Ramos (cell line): ENCODE measurements around the gene CSPG4.

Experiments
- in situ Hi-C: fragments of 300-500 bp; cut with MboI; formaldehyde crosslinking; loops from one replicate; pipeline ENCODE4 v1.14.3; 2022; ENCODE audit warnings: low sequenced_read_pairs; ENCODE audit not compliant: unreplicated experiment

Gene CSPG4

GRCh38 chr15:75675579-75676404 is 36.9 kb downstream of the CSPG4 start:
- in situ Hi-C loops: no loop called here

GRCh38 chr15:75674366-75674765 is 38.3 kb downstream of the CSPG4 start:
- in situ Hi-C loops: no loop called here

GRCh38 chr15:75673426-75674235 is 39.0 kb downstream of the CSPG4 start:
- in situ Hi-C loops: no loop called here

GRCh38 chr15:75672646-75673425 is 39.8 kb downstream of the CSPG4 start:
- in situ Hi-C loops: no loop called here

- in situ Hi-C loops: no loop called here
Measured at GRCh38 chr15:75671730-75672602, 40.7 kb downstream of the CSPG4 start.

GRCh38 chr15:75669879-75670212 is 42.8 kb downstream of the CSPG4 start:
- in situ Hi-C loops: no loop called here

- in situ Hi-C loops: no loop called here
Measured at GRCh38 chr15:75669191-75669878, 43.3 kb downstream of the CSPG4 start.

- in situ Hi-C loops: no loop called here
Measured at GRCh38 chr15:75666823-75667501, 45.7 kb downstream of the CSPG4 start.

GRCh38 chr15:75663931-75664421 is 48.7 kb downstream of the CSPG4 start:
- in situ Hi-C loops: no loop called here

- in situ Hi-C loops: no loop called here
Measured at GRCh38 chr15:75662823-75663519, 49.7 kb downstream of the CSPG4 start.

GRCh38 chr15:75661756-75662140 is 50.9 kb downstream of the CSPG4 start:
- in situ Hi-C loops: no loop called here

- in situ Hi-C loops: no loop called here
Measured at GRCh38 chr15:75661100-75661755, 51.4 kb downstream of the CSPG4 start.

- in situ Hi-C loops: no loop called here
Measured at GRCh38 chr15:75659928-75660645, 52.6 kb downstream of the CSPG4 start.

GRCh38 chr15:75659141-75659771 is 53.4 kb downstream of the CSPG4 start:
- in situ Hi-C loops: no loop called here

- in situ Hi-C loops: no loop called here
Measured at GRCh38 chr15:75656813-75657212, 55.8 kb downstream of the CSPG4 start.

GRCh38 chr15:75656331-75656730 is 56.3 kb downstream of the CSPG4 start:
- in situ Hi-C loops: no loop called here
